Ascending aorta (tissue), 2 donors: Measurements from ENCODE around the gene SIL1. TPM values are rescaled to one million over a fixed set of nuclear protein-coding genes. Genes with fewer than 3 reads are reported as not detected.
A peak's percentile ranks its signal among the peaks of the same experiment; 100 is the strongest.

Experiments
- DNase-seq, 2 donors: peaks; one replicate each; pipeline ENCODE4 v3.0.0-alpha.2; 2019; ENCODE audit warnings: low spot score in 2 of 2
- H3K27ac ChIP-seq, 2 donors: fragments of 200-600 bp; sonication (generic); one replicate each; pipeline ENCODE4 v1.5.1; 2016 to 2017; ENCODE audit warnings: mild to moderate bottlenecking in 1 of 2
- H3K27me3 ChIP-seq: fragments of 200-600 bp; sonication (generic); one replicate; pipeline ENCODE4 v1.5.1; 2017
- H3K36me3 ChIP-seq, 2 donors: fragments of 200-600 bp; sonication (generic); one replicate each; pipeline ENCODE4 v1.5.1; 2016
- H3K4me1 ChIP-seq, 2 donors: fragments of 200-600 bp; sonication (generic); one replicate each; pipeline ENCODE4 v1.5.1; 2016 to 2017; ENCODE audit warnings: mild to moderate bottlenecking in 1 of 2
- H3K4me3 ChIP-seq, 2 donors: fragments of 200-600 bp; sonication (generic); one replicate each; pipeline ENCODE4 v1.5.1; 2016 to 2017; ENCODE audit warnings: mild to moderate bottlenecking in 1 of 2
- H3K9me3 ChIP-seq, 2 donors: fragments of 200-600 bp; sonication (generic); one replicate each; pipeline ENCODE4 v1.5.1; 2016
- CTCF ChIP-seq, 3 experiments: fragments of 200-600 bp in 2 of 3; fragments of 450-650 bp in 1 of 3; sonication (generic) in 2 of 3; IDR thresholded peaks; one replicate each; pipeline ENCODE4 v1.5.1; 2016 to 2019; ENCODE audit warnings: antibody characterized with exemption in 3 of 3, mild to moderate bottlenecking in 1 of 3, moderate library complexity in 1 of 3
- intact Hi-C: fragments of 100-400 bp; cut with DNase I; formaldehyde crosslinking; loops from one replicate; pipeline ENCODE4 v1.15.1; 2023
- total RNA-seq: library from RNA; depleted of rRNA; stranded (reverse); fragments of >200 nt; gene quantifications from one replicate; pipeline ENCODE4 v1.1.0, GENCODE V29; 2016

The SIL1 gene
- total RNA-seq, 1 donor from 2014 or later, result 53.4 TPM

- no peak for DNase-seq
- Histone ChIP-seq H3K27ac (no peak overlapping the region), H3K9me3 (no peaks in the 10 kb centered on the region), H3K4me1 (no peaks in the 10 kb centered on the region), H3K4me3 (no peak overlapping the region), H3K36me3 (no peaks in the 10 kb centered on the region), H3K27me3 (no peaks in the 10 kb centered on the region)
- no peak for TF ChIP-seq CTCF (IDR thresholded peaks at IDR 0.05)
- intact Hi-C loops, result no loop called here
These were observed 236.9 kb downstream of the SIL1 start for GRCh38 chr5:138961221-138961620.

DNA sequence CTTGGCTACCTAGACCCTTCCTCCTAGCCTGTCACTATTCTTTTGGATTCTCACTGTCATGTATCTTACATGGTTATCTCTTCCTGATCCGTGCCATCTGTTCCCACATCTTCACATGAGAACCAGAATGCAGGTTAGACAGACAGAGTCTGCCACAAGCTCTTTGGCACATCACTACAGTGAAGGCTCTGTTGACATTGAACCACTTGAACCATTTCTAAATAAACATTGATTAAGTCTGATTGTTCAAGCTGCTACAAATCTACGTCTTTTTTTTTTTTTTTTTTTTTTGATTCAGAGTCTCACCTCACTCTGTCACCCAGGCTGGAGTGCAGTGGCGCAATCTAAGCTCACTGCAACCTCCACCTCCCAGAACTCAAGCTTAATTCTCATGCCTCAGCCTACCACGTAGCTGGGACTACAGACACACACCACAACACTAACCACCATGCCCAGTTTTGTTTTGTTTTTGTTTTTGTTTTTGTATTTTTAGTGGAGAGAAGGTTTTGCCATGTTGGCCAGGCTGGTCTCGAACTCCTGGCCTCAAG is 237.9 kb downstream of the SIL1 start:
- no peaks in the 10 kb centered on the region for H3K36me3 ChIP-seq
- H3K4me1 ChIP-seq, result no peaks in the 10 kb centered on the region
- H3K9me3 ChIP-seq, result no peaks in the 10 kb centered on the region
- no peaks in the 10 kb centered on the region for H3K27me3 ChIP-seq
- H3K4me3 ChIP-seq, result no peak overlapping the region
- no peak overlapping the region for H3K27ac ChIP-seq
- no peak for DNase-seq
- intact Hi-C loops, result no loop called here
- no peak for TF ChIP-seq CTCF (IDR thresholded peaks at IDR 0.05)

GRCh38 chr5:138956801-138957200 is 241.4 kb downstream of the SIL1 start:
- Histone ChIP-seq H3K27ac (no peak overlapping the region), H3K4me3 (no peak overlapping the region), H3K36me3 (no peaks in the 10 kb centered on the region), H3K27me3 (no peaks in the 10 kb centered on the region), H3K9me3 (no peaks in the 10 kb centered on the region), H3K4me1 (peaks cover 21 to 23% of the 10 kb centered on the region in 2 donors)
- TF ChIP-seq CTCF (IDR thresholded peaks at IDR 0.05), result no peak
- peak in 1 of 2 donors; percentile 53 for DNase-seq
- intact Hi-C loops, result no loop called here

DNA sequence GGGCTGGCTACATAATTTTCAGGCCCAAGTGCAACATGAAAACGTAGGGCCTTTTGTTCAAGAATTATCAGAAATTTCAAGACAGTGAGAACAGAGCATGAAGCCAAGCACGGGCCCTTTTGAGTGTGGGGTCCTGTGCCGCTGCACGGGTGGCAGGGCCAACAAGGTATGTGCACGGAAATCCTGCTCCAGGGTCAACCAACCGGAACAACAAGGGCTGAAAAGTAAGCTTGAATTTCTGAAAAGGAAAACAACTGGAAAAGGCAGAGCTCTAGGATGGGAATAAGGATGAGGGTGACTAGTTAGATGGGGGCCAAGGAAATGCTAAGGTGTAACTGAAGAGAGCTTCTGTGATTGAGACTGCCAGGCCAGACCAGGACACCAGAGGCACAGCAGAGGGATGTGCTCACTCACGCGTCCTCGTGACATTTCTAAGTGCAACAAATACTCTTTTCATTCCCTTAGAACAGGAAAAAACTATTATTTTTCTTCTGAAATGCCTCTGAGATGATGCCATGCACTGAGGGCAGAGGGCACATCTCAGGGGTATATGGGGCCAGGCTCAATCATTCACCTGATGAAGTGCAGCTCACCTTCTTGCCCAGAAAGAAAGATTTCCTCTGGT is 242.4 kb downstream of the SIL1 start:
- H3K4me1 ChIP-seq, result peaks cover 25 to 33% of the 10 kb centered on the region in 2 donors
- no peaks in the 10 kb centered on the region for H3K9me3 ChIP-seq
- no peaks in the 10 kb centered on the region for H3K27me3 ChIP-seq
- DNase-seq, result peak in 1 of 2 donors; percentile 45
- H3K27ac ChIP-seq, result no peak overlapping the region
- no peaks in the 10 kb centered on the region for H3K36me3 ChIP-seq
- no peak overlapping the region for H3K4me3 ChIP-seq
- intact Hi-C loops, result loop anchor here (2.0 kb wide), 1 partner anchor 73 kb away; no protein-coding TSS in a partner anchor
- TF ChIP-seq CTCF (IDR thresholded peaks at IDR 0.05), result no peak

- Histone ChIP-seq H3K27me3 (no peaks in the 10 kb centered on the region), H3K36me3 (no peaks in the 10 kb centered on the region), H3K9me3 (no peaks in the 10 kb centered on the region), H3K4me3 (no peak overlapping the region), H3K4me1 (peaks cover 30 to 40% of the 10 kb centered on the region in 2 donors), H3K27ac (peak overlapping the region; percentile 76 to 79)
- intact Hi-C loops, result loop anchor here (2.0 kb wide), 1 partner anchor 74 kb away; no protein-coding TSS in a partner anchor
- DNase-seq, result peak in 1 of 2 donors; percentile 62
- no peak for TF ChIP-seq CTCF (IDR thresholded peaks at IDR 0.05)
These were observed 243.0 kb downstream of the SIL1 start for GRCh38 chr5:138955013-138955660.
